ENCODE results near the gene EDN3.

The EDN3 gene

GRCh38 chr20:59365611-59366285, 65.3 kb downstream of the EDN3 start:
- TF ChIP-seq CTCF (IDR thresholded peaks at IDR 0.05; ENCODE audit: low read depth, low read length): no peak

GRCh38 chr20:59371431-59371830, 71.0 kb downstream of the EDN3 start:
- no peak overlapping the region for H3K4me3 ChIP-seq (ENCODE audit: low read depth, low read length)
- TF ChIP-seq CTCF (IDR thresholded peaks at IDR 0.05; ENCODE audit: low read depth, low read length): no peak

More at GRCh38 chr20:59365611-59366285, 65.3 kb downstream of the EDN3 start:
- H3K4me3 ChIP-seq (ENCODE audit: low read depth, low read length): no peak overlapping the region

GRCh38 chr20:59374261-59374660, 73.8 kb downstream of the EDN3 start:
- TF ChIP-seq CTCF (IDR thresholded peaks at IDR 0.05; ENCODE audit: low read depth, low read length): no peak
- no peak overlapping the region for H3K4me3 ChIP-seq (ENCODE audit: low read depth, low read length)

GRCh38 chr20:59375541-59375940, 75.1 kb downstream of the EDN3 start:
- no peak for TF ChIP-seq CTCF (IDR thresholded peaks at IDR 0.05; ENCODE audit: low read depth, low read length)
- H3K4me3 ChIP-seq (ENCODE audit: low read depth, low read length): no peak overlapping the region

Measured in WI38 (cell line).